Kidney (tissue), 14 donors: ENCODE data around the gene OBSCN. TPM values are rescaled to one million over a fixed set of nuclear protein-coding genes. Genes with fewer than 3 reads are reported as not detected.

Source experiments
- DNase-seq, 5 donors: peaks; one replicate each; pipeline ENCODE4 v3.0.0-alpha.2; 2013 to 2020
- FAIRE-seq: peaks from 2 replicates; lab custom pipeline; 2012; peaks lifted over from hg19 to GRCh38; lab: Jason Lieb, UNC
- H3K27ac ChIP-seq, 2 donors: one replicate each; pipeline ENCODE4 v1.7.0; 2013; ENCODE audit warnings: low read depth in 2 of 2, low read length in 2 of 2, inconsistent platforms in 1 of 2
- H3K27me3 ChIP-seq: one replicate; pipeline ENCODE4 v1.7.1; 2013; ENCODE audit warnings: low read length, inconsistent platforms; ENCODE audit not compliant: control insufficient read depth, insufficient read depth
- H3K36me3 ChIP-seq, 3 donors: one replicate each; pipeline versions ENCODE4 v1.7.0 to v1.7.1; 2013; ENCODE audit warnings: low read length in 3 of 3, control low read depth in 1 of 3, inconsistent platforms in 1 of 3; ENCODE audit not compliant: insufficient read depth in 3 of 3, control insufficient read depth in 2 of 3
- H3K4me1 ChIP-seq, 3 donors: one replicate each; pipeline versions ENCODE4 v1.7.0 to v1.7.1; 2013; ENCODE audit warnings: low read length in 3 of 3, inconsistent platforms in 1 of 3, low read depth in 1 of 3; ENCODE audit not compliant: control insufficient read depth in 2 of 3, insufficient read depth in 2 of 3
- H3K4me3 ChIP-seq, 3 donors: one replicate each; pipeline versions ENCODE4 v1.7.0 to v1.8.1; 2013; ENCODE audit warnings: low read length in 3 of 3, control low read depth in 1 of 3, inconsistent platforms in 1 of 3
- H3K9ac ChIP-seq, 3 donors: one replicate each; pipeline versions ENCODE4 v1.7.0 to v1.7.1; 2013; ENCODE audit warnings: low read length in 3 of 3, control low read depth in 1 of 3, inconsistent platforms in 1 of 3
- H3K9me3 ChIP-seq, 3 donors: one replicate each; pipeline versions ENCODE4 v1.7.0 to v1.7.1; 2013; ENCODE audit warnings: low read length in 3 of 3, control low read depth in 1 of 3, inconsistent platforms in 1 of 3; ENCODE audit not compliant: control insufficient read depth in 2 of 3, insufficient read depth in 1 of 3
- intact Hi-C: fragments of 100-400 bp; cut with DNase I; formaldehyde crosslinking; loops from one replicate; pipeline ENCODE4 v1.11.1; 2022
- polyA plus RNA-seq: library from polyadenylated mRNA; stranded (reverse); fragments of 350-450 nt; fragmentation: Illumina TruSeq; extraction: RNeasy Lipid Tissue Mini Kit (QIAGEN cat#74804); gene quantifications from one replicate; pipeline ENCODE4 v1.2.3, GENCODE V29; 2014; ENCODE audit warnings: low read depth, low replicate concordance; ENCODE audit not compliant: insufficient read depth
- total RNA-seq: library from RNA; stranded (reverse); fragmentation: NEBNext Ultra II Directional; extraction: Animal tissue kit (Norgen Biotek cat#: 25700); gene quantifications from one replicate; pipeline ENCODE4 v1.2.1, GENCODE V29; 2021
- TF ChIP-seq, protein P1 (sequence below): IDR thresholded peaks from 3 replicates; pipeline ENCODE4 v1.5.1; 2012; ENCODE audit warnings: mild to moderate bottlenecking, moderate library complexity, borderline replicate concordance; ENCODE audit not compliant: insufficient read depth; ENCODE audit errors: extremely low read depth
- donor health status: control.
- donor health status: control.
- donor health status: control.
- donor health status: control.
- donor health status: control.
- donor health status: DM: yes; HTN: yes; CAD: no.
- donor health status: Normal renal cell carcinoma (clear cell type).

The OBSCN gene
- total and polyA plus RNA-seq, 2 donors from 2014 or later, result 14.5 to 30.0 TPM

DNA sequence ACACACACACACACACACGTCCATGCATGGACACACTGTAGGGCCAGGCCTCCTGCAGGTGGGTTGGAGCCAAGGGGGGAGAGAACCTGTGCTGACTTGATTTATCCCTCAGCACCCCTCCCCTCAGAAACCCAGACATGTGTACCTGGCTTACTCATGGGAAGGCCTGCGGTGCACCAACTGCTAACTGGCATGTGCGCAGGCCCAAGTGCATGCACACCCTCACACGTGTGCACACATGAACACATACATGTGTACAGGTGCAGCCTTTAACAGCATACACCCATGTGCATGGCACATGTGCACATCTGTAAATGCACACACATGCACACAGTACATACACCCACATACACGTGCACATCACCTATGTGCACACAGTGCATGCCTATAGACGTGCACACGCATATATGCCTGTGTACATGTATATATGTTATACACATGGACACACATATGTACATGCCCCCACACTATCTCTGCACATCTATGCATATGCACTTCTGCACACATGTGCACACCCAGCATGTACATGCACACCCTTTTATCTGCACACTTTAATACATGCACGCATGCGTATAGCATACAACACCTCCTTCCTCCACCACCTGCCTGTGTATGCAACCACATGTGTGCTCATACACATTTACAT, 131.3 kb downstream of the OBSCN start:
- Histone ChIP-seq H3K36me3 (peaks cover 4 to 14% (median 10%) of the 10 kb centered on the region in 3 donors), H3K27ac (no peak overlapping the region), H3K9ac (no peak overlapping the region), H3K4me1 (no peaks in the 10 kb centered on the region), H3K27me3 (no peaks in the 10 kb centered on the region), H3K9me3 (no peaks in the 10 kb centered on the region), H3K4me3 (no peak overlapping the region)
- intact Hi-C loops, result no loop called here
- TF ChIP-seq, protein P1, sequence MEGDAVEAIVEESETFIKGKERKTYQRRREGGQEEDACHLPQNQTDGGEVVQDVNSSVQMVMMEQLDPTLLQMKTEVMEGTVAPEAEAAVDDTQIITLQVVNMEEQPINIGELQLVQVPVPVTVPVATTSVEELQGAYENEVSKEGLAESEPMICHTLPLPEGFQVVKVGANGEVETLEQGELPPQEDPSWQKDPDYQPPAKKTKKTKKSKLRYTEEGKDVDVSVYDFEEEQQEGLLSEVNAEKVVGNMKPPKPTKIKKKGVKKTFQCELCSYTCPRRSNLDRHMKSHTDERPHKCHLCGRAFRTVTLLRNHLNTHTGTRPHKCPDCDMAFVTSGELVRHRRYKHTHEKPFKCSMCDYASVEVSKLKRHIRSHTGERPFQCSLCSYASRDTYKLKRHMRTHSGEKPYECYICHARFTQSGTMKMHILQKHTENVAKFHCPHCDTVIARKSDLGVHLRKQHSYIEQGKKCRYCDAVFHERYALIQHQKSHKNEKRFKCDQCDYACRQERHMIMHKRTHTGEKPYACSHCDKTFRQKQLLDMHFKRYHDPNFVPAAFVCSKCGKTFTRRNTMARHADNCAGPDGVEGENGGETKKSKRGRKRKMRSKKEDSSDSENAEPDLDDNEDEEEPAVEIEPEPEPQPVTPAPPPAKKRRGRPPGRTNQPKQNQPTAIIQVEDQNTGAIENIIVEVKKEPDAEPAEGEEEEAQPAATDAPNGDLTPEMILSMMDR, result no peak
- DNase-seq, result peak in 1 of 5 donors; percentile 12
- FAIRE-seq, result no peak

DNA sequence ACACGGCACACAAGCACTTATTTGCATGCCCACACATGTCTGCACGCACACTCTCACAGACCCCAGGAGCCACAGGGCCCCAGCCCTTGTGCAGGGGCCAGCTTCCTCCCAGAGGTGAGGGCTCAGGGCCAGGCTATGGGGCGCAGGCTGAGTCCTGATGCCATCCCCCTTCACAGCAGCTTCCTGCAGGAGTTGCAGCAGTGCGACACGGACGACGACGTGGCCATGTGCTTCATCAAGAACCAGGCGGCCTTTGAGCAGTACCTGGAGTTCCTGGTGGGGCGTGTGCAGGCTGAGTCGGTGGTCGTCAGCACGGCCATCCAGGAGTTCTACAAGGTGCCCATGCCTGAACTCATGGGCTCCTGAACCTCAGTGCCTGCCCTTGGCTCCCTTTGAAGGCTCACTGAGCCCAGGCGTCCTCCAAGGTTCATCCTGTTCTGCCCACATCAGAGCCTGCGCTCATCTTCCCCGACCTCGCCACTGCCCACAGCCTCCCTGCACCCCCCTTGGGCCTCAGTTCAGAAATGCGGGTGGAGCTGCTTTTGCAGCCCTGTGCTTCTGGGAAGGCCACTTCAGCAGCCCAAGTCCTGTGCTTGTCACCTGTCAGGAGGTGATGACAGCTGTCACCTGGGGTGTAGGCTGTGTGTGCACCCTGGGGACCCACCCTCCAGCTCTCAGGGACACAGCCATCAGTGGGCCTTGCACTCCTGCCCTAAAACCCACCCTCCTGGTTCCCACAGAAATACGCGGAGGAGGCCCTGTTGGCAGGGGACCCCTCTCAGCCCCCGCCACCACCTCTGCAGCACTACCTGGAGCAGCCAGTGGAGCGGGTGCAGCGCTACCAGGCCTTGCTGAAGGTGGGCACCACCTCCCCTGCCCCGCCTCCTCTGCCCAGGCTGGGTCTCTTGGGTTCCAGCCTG, 132.2 kb downstream of the OBSCN start:
- TF ChIP-seq, protein P1, result no peak
- no peak overlapping the region for H3K27ac ChIP-seq
- intact Hi-C loops, result no loop called here
- H3K36me3 ChIP-seq, result peaks cover 4 to 14% (median 10%) of the 10 kb centered on the region in 3 donors
- H3K9me3 ChIP-seq, result no peaks in the 10 kb centered on the region
- FAIRE-seq (no peak), DNase-seq (peak in 2 of 5 donors; percentile 30 to 58)
- H3K4me3 ChIP-seq, result no peak overlapping the region
- H3K9ac ChIP-seq, result no peak overlapping the region
- H3K4me1 ChIP-seq, result no peaks in the 10 kb centered on the region
- H3K27me3 ChIP-seq, result no peaks in the 10 kb centered on the region

DNA sequence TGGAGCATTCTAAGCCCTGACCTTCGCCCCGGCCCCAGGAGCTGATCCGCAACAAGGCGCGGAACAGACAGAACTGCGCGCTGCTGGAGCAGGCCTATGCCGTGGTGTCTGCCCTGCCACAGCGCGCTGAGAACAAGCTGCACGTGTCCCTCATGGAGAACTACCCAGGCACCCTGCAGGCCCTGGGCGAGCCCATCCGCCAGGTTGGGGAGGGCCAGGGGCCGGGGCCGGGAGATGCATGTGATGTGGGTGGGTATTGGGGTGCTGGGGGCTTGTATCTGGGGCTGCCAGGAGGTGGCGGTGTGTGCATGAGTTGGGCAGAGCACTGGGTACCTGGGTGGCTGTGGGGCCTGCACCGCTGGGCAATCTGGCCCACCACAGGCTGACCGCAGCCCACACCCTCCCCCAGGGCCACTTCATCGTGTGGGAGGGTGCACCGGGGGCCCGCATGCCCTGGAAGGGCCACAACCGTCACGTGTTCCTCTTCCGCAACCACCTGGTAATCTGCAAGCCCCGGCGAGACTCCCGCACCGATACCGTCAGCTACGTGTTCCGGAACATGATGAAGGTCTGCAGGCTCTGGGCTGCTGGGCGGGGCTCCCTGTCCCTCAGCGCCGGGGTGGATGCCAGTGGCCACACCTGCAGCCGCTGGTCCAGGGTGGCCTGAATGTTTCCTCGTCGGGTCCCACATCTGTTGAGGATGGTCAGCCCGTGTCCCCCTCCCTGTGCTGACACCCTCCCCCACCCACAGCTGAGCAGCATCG, 133.0 kb downstream of the OBSCN start:
- no peaks in the 10 kb centered on the region for H3K9me3 ChIP-seq
- no peak for FAIRE-seq

More for the DNA sequence above, 133.0 kb downstream of the OBSCN start:
- Histone ChIP-seq H3K4me1 (no peaks in the 10 kb centered on the region), H3K4me3 (no peak overlapping the region), H3K27ac (no peak overlapping the region), H3K9ac (no peak overlapping the region), H3K36me3 (peaks cover 4 to 14% (median 10%) of the 10 kb centered on the region in 3 donors), H3K27me3 (no peaks in the 10 kb centered on the region)
- TF ChIP-seq, protein P1, result no peak
- peak in 2 of 5 donors; percentile 39 to 72 for DNase-seq
- intact Hi-C loops, result no loop called here
